M059J (cell line): ENCODE data around the gene MAN1A2. TPM values are rescaled to one million over a fixed set of nuclear protein-coding genes. Genes with fewer than 3 reads are reported as not detected.

Experiments used
- DNase-seq: peaks from one replicate; pipeline ENCODE4 v3.0.0-alpha.2; 2012; ENCODE audit warnings: low read depth
- total RNA-seq: library from RNA; depleted of rRNA; stranded (reverse); fragments of >200 nt; shearing (Covaris generic); gene quantifications from 2 replicates; pipeline ENCODE4 v1.2.3, GENCODE V29; 2014

Gene MAN1A2
- total RNA-seq, 1 experiment from 2014 or later, result 20.9 TPM

DNA sequence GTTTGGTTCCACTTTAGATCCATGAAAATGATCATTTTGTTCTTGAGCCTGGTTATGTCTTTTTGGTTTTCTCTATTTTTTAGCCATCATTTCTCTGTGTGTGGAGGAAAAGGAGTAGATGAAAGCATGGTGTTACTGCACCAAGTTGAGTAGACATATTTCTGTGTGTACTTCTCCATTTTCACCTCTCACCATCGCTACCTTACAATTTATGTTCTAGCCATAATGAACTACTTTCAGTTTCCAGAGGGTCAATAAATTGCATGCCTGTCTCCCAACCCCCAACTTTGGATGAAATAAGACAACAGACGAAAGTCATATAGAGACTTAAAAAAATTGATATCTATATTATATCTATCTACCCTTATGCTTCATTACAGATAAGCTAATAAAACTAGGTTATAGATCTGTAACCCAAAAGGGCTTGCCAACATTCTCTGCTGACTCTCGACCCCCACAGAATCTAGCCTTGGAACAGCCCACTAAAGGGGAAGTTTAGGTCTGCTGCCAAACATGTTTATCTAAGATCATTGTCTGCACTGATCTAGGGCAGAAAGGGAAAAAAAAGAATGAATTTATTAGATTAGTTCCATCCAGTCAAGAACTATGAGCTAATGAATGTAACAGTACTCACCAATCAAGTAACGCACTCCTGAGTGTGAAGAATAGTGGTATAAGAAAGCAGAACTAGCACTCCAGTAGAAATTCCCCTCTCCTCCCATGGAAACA is 7.5 kb upstream of the MAN1A2 start:
- DNase-seq, result no peak

- DNase-seq, result no peak
Observed at GRCh38 chr1:117362986-117363385, 4.3 kb upstream of the MAN1A2 start.

DNA sequence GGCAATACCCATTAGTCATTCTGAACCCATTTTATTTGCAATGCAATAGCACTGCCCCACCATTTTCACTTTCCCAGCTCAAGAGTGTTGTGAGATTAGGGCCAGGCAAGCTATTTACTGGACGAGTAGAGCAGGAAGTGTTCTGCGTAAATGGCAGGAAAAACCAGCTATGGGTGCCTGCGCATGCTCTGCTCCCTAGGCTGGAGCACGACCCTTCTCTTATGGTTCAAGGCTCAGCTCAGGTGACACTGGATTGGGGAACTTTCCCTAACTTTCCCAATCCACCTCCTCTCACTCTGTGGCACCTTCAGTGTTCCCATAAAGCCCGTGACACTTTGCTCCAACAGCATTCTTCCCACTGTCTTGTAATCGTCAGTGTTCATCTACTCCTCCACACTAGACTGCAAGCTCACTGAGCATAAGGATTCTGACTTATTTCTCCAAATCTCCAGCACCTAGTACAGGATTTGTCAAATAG is 3.6 kb upstream of the MAN1A2 start:
- no peak for DNase-seq

DNA sequence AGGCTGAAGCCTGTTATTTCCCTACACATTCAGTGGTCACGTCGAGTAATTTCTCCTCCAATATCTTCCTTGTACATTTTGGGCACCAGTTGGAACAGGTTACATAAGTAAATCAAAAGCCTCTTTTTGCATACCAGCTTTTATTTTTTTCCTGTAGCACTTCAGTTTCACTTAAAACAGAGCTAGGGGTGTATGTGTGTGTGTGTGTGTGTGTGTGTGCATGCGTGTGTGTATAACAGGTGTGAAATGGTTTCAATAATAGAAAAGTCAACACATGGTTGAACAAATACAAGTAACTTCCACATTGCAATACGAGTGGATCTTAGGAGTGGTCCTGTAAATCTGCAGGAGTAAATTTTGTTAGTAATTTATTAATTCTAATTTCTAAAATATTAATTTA is 3.0 kb upstream of the MAN1A2 start:
- no peak for DNase-seq

GRCh38 chr1:117365350-117366176 is 1.7 kb upstream of the MAN1A2 start:
- DNase-seq, result no peak

GRCh38 chr1:117366177-117367045 is 838 bp upstream of the MAN1A2 start:
- peak; percentile 76 for DNase-seq

DNA sequence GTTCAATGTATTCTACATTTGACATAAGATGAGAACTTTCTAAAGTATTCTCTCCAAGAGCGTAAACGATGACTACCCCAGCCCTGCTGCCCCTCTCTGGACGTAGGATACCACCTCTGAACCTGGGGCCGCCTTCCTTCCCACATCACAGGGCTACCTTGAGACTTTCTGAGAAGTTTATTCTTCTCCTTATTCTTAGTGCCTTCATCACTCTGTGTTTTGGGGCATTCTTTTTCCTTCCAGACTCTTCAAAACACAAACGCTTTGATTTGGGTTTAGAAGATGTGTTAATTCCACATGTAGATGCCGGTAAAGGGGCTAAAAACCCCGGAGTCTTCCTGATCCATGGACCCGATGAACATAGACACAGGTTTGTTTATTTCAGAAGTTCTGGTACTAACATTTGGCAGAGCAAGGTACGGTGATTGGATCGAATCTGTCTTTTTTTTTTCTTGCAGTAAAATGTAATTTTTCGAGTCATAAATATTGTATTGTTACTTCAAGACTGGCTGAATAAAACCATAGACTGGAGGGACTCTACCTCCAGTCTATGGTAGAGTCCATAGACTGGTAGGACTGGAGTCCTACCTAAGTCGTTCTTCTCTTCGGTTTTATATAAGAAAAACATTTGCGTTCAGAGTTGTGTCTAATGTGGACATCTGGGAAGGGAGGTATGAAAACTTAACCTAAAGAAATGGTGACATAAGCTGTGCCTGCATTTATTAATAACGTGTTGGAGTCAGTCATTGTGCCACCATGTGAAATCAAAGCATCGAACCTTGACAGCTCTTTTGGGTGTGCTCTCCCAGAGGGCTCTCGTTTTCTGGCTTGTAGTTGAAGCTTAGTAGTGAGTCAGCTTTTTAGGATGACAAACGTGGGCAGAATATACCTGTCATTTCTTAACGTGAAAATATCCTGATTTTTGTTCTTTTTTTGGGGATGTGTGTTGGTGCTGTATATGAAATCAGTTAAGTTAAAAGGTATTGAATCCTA is 1.2 kb downstream of the MAN1A2 start:
- DNase-seq, result peak; percentile 62

DNA sequence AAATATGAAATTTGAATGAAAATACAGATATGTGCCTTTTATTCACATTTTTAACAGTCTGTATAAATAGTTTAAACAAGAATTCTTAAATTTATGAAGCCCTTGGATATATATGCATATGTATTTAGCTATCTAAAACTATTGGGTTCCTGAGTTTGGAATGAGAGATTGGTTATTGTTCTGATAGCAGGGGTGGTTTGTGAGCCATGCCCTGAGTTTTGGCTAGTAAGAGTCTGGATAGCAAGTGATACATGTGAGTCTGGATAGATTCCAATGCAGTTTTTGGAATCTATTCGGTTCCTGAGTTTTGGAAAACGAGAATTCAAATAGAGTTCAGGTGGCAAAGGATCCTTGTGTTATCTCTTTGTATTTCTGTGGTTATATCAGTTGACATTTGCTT is 2.8 kb downstream of the MAN1A2 start:
- DNase-seq, result peak; percentile 12

GRCh38 chr1:117370509-117370908 is 3.3 kb downstream of the MAN1A2 start:
- no peak for DNase-seq

GRCh38 chr1:117371441-117372151 is 4.3 kb downstream of the MAN1A2 start:
- DNase-seq, result peak; percentile 66

DNA sequence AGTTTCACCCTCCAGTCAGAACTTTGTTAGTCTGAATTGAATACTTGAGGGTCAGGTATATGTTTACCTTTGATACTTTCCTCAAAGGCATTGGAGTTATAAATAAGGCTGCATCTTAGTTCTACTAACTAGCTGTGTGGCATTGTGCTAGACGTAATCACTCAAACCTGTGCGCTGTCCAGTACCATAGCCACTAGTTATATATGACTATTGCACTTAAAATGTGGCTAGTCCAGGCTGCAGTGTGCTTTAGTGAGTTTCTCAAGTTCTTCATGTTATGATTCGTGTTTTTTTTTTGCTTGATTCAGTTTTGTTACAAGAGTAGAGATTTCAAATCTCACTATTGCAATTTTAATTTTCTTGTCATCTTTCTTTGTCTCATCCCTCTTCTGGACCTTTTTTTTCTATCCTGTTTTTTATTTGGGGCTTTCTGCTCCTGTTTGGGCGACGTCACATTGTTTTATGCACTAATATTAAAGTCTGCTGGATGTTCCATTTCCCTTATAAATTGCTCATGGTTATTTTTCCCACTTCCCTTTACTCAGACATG is 5.7 kb downstream of the MAN1A2 start:
- peak; percentile 7 for DNase-seq

DNA sequence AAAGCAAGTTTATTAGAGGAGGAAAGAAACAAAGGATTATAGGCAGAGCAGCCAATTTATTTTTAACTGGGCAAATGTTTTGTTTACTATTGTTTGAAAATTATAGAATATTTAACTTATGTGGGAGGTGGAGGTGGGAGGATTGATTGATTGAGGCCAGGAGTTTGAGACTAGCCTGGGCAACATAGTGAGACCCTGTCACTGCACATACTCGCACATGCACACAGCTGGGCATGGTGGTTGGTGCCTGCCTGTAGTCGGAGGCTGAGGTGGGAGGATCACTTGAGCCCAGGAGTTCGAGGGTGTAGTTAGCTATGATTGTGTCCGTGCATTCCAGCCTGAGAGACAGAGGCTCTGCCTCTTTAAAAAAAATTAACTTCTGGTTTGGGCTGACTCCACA is 6.7 kb downstream of the MAN1A2 start:
- no peak for DNase-seq

- DNase-seq, result no peak
Observed at GRCh38 chr1:117375327-117375726, 8.1 kb downstream of the MAN1A2 start.

DNA sequence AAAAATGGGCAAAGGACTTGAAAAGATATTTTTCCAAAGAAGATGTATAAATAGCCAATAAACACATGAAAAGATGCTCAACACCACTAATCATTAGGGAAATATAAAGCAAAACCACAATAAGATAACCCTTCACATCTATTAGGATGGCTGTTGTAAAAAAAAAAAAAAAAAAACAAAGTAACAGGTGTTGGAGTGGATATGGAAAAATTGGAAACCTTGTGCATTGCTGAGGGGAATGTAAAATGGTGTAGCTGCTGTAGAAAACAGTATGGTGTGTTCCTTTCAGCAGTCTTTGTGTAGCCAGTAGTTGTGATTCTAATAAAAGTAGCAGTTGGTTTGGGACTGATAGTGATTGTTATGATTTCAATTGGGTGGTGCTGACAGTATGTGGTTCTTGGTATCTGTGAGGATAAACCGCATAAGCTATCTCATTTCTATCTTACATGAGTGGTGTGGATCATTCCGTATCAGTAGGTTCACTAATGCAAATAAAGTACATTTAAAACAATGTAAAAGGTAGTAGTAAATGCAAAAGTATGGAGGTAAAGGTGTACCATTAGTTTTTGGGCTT is 19.9 kb downstream of the MAN1A2 start:
- no peak for DNase-seq

DNA sequence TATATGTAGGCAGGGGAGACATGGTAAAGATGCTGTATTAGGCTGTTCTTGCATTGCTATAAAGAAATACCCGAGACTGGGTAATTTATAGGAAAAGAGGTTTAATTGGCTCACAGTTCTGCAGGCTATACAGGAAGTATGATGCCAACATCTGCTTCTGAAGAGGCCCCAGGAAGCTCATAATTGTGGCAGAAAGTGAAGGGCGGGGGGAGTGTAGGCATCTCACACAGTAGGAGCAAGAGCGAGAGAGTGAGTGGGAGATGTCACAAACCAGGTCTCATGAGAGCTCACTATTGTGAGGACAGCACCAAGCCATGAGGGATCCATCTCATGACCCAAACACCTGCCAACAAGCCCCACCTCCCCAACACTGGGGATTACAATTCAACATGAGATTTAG is 21.1 kb downstream of the MAN1A2 start:
- DNase-seq, result no peak

GRCh38 chr1:117389284-117389683 is 22.0 kb downstream of the MAN1A2 start:
- no peak for DNase-seq

- no peak for DNase-seq
Observed at GRCh38 chr1:117389779-117390178, 22.5 kb downstream of the MAN1A2 start.

GRCh38 chr1:117392771-117393170 is 25.5 kb downstream of the MAN1A2 start:
- no peak for DNase-seq

- no peak for DNase-seq
Observed at GRCh38 chr1:117396074-117396473, 28.8 kb downstream of the MAN1A2 start.
